GM03348 (cell line): ENCODE measurements around the gene RBM10.

Experiments used
- DNase-seq: peaks from one replicate; pipeline ENCODE4 v3.0.0; 2012; ENCODE audit warnings: low spot score

The RBM10 gene

GRCh38 chrX:47198687-47199080, 53.7 kb downstream of the RBM10 start:
- DNase-seq = no peak

GRCh38 chrX:47199286-47199685, 54.3 kb downstream of the RBM10 start:
- DNase-seq = no peak

GRCh38 chrX:47200385-47201150, 55.5 kb downstream of the RBM10 start:
- DNase-seq = peak; percentile 76

- no peak for DNase-seq
Measured at GRCh38 chrX:47201345-47201944, 56.4 kb downstream of the RBM10 start.

- no peak for DNase-seq
Measured at GRCh38 chrX:47202316-47202715, 57.3 kb downstream of the RBM10 start.

- no peak for DNase-seq
Measured at GRCh38 chrX:47202877-47203276, 57.9 kb downstream of the RBM10 start.

- DNase-seq = no peak
Measured at GRCh38 chrX:47204970-47205369, 59.9 kb downstream of the RBM10 start.

GRCh38 chrX:47206316-47206715, 61.3 kb downstream of the RBM10 start:
- DNase-seq = no peak

- no peak for DNase-seq
Measured at GRCh38 chrX:47208108-47208507, 63.1 kb downstream of the RBM10 start.

GRCh38 chrX:47209508-47210238, 64.7 kb downstream of the RBM10 start:
- DNase-seq = no peak

- DNase-seq = no peak
Measured at GRCh38 chrX:47210661-47211425, 65.8 kb downstream of the RBM10 start.

GRCh38 chrX:47212381-47213293, 67.6 kb downstream of the RBM10 start:
- no peak for DNase-seq

- DNase-seq = no peak
Measured at GRCh38 chrX:47214435-47215077, 69.5 kb downstream of the RBM10 start.

GRCh38 chrX:47215291-47215900, 70.4 kb downstream of the RBM10 start:
- no peak for DNase-seq

GRCh38 chrX:47216393-47216925, 71.4 kb downstream of the RBM10 start:
- peak; percentile 7 for DNase-seq

GRCh38 chrX:47217121-47217851, 72.3 kb downstream of the RBM10 start:
- DNase-seq = peak; percentile 35

- DNase-seq = peak; percentile 90
Measured at GRCh38 chrX:47217852-47218279, 72.8 kb downstream of the RBM10 start.

- DNase-seq = peak; percentile 90
Measured at GRCh38 chrX:47218280-47218919, 73.4 kb downstream of the RBM10 start, which contains the start of gene CDK16. Gene CDK16, plus strand, starts transcription at chrX:47218681. Its CDS starts 4,877 bp downstream, at chrX:47223558.
